ENCODE data around the gene HELT.
"Not testable (repeated sequence)": the region's sequence is repeated elsewhere in the genome, so short reads cannot be mapped to it uniquely, and the experiment has no call there.

DNA sequence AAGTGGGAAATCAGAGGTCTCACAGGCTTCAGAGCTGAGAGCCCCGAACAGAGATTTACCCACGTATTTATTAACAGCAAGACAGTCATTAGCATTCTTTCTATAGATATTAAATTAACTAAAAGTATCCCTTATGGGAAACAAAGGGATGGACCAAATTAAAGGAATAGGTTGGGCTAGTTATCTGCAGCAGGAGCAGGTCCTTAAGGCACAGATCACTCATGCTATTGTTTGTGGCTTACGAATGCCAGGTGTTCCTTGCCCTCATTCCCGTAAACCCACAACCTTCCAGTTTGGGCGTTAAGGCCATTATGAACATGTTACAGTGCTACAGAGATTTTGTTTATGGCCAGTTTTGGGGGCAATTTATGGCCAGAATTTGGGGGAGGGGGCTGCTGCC, 33.0 kb downstream of the HELT start:
- TF ChIP-seq, protein P1, sequence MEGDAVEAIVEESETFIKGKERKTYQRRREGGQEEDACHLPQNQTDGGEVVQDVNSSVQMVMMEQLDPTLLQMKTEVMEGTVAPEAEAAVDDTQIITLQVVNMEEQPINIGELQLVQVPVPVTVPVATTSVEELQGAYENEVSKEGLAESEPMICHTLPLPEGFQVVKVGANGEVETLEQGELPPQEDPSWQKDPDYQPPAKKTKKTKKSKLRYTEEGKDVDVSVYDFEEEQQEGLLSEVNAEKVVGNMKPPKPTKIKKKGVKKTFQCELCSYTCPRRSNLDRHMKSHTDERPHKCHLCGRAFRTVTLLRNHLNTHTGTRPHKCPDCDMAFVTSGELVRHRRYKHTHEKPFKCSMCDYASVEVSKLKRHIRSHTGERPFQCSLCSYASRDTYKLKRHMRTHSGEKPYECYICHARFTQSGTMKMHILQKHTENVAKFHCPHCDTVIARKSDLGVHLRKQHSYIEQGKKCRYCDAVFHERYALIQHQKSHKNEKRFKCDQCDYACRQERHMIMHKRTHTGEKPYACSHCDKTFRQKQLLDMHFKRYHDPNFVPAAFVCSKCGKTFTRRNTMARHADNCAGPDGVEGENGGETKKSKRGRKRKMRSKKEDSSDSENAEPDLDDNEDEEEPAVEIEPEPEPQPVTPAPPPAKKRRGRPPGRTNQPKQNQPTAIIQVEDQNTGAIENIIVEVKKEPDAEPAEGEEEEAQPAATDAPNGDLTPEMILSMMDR (conservative IDR thresholded peaks at IDR 0.05; ENCODE audit: low read depth, low read length), result not testable (repeated sequence)
- not testable (repeated sequence) for TF ChIP-seq EZH2 (IDR thresholded peaks at IDR 0.05; ENCODE audit: low read length, unreplicated experiment); EZH2phosphoT487 (IDR thresholded peaks at IDR 0.05; ENCODE audit: borderline replicate concordance, low read length)
